Measurements from ENCODE around the gene MOB1A. TPM values are rescaled to one million over a fixed set of nuclear protein-coding genes. Genes with fewer than 3 reads are reported as not detected.
A peak's percentile ranks its signal among the peaks of the same experiment; 100 is the strongest.

MOB1A gene
- total and polyA plus RNA-seq, 2 of the 13 experiments (the other 11 are each of a cell fraction or from before 2014, with no cell fraction given): 48.2 to 139 TPM

GRCh38 chr2:74227646-74228045 is 49.0 kb upstream of the MOB1A start:
- H3K4me1 ChIP-seq (ENCODE audit: insufficient read depth, low read length): no peaks in the 10 kb centered on the region
- H3K36me3 ChIP-seq (replicated peaks in 1 of 2; ENCODE audit: control insufficient read depth in 1 of 2, insufficient read depth in 2 of 2, low read length in 2 of 2): no peaks in the 10 kb centered on the region
- no TSS peak for BruUV-seq (replicated peaks)
- ATAC-seq (peak; percentile 59), FAIRE-seq (no peak), DNase-seq (ENCODE audit: low spot score) (peak; percentile 36)
- POLR2A ChIA-PET: no interaction called here
- CTCF ChIA-PET (ENCODE audit: low intra/inter-chr PET ratio, low total read pairs): no interaction called here
- 16% methylated on average over 5 of the region's 5 CpGs for WGBS (ENCODE audit: low lambda C conversion rate)
- H2AFZ ChIP-seq (ENCODE audit: low read length): no peak overlapping the region
- no peak overlapping the region for H3K27ac ChIP-seq (ENCODE audit: extremely low read length, insufficient read depth, low read length)
- intact Hi-C loops (cut with micrococcal nuclease; ENCODE audit: unreplicated experiment): no loop called here
- TF ChIP-seq PHF8 (CRISPR knock-in tag; IDR thresholded peaks at IDR 0.05) (no peak), ZNF557 (CRISPR knock-in tag; IDR thresholded peaks at IDR 0.05) (no peak), ZNF879 (CRISPR knock-in tag; IDR thresholded peaks at IDR 0.05) (no peak), ZNF382 (CRISPR knock-in tag; IDR thresholded peaks at IDR 0.05; ENCODE audit: borderline replicate concordance) (no peak), ZNF569 (CRISPR knock-in tag; IDR thresholded peaks at IDR 0.05; ENCODE audit: borderline replicate concordance) (no peak), CTCF (CRISPR knock-in tag; IDR thresholded peaks at IDR 0.05) (0 out of 2 replicates have a peak, but pooled peaks have one; percentile 9), CBX5 (CRISPR knock-in tag; IDR thresholded peaks at IDR 0.05; ENCODE audit: borderline replicate concordance) (no peak), ZNF556 (CRISPR knock-in tag; IDR thresholded peaks at IDR 0.05; ENCODE audit: borderline replicate concordance) (no peak)
- no peak overlapping the region for H3K4me2 ChIP-seq (ENCODE audit: low read depth, low read length)
- in situ Hi-C loops (cut with HindIII; ENCODE audit: extremely low pct_ligation_motif_present, low pct_unique_long_range_greater_than_20kb): no loop called here
- H4K20me1 ChIP-seq (ENCODE audit: insufficient read depth, low read length): no peaks in the 10 kb centered on the region
- H3K9me3 ChIP-seq (ENCODE audit: low read length): no peaks in the 10 kb centered on the region
- H3K4me3 ChIP-seq (replicated peaks in 1 of 3; ENCODE audit: insufficient read depth in 1 of 3, low read depth in 2 of 3, low read length in 3 of 3): no peak overlapping the region
- H3K9ac ChIP-seq (ENCODE audit: insufficient read depth, low read depth, low read length): no peak overlapping the region
- peaks cover 2 to 12% of the 10 kb centered on the region in 2 experiments; a peak in 4 of 5 replicates for H3K27me3 ChIP-seq (ENCODE audit: control insufficient read depth in 1 of 2, insufficient read depth in 2 of 2, low read length in 2 of 2)
- no peaks in the 10 kb centered on the region for H3K79me2 ChIP-seq (ENCODE audit: insufficient read depth, low read length)
